ENCODE measurements around the gene FMNL3.

FMNL3 gene

GRCh38 chr12:49687941-49688340, 19.3 kb downstream of the FMNL3 start:
- DNase-seq = no peak
- intact Hi-C loops (cut with DNase I) = no loop called here

DNA sequence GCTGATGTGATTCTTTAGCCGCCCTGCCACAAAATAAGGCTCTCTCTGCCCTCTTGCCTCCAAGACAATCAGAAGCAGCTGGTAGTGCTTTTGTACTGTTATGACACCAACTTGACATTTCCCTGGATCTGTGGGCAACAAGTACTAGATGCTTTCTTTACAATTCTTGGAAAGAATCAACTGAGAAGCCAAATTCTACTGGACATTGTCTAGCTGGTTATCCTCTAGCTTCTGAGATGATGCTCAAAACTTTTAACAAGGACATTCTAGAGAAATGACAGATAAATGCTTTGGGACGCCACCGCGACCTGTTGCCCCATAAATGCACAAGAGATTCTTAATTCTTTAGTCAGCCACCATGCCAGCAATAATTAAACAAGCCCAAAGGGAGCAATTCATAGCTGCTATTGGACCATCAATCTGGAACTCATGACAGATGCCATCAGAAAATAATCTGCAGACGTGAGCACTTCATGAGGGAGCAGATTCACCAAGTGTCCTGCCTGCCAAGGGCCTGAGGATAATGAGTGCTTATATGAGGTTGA, 22.8 kb downstream of the FMNL3 start:
- DNase-seq = no peak
- intact Hi-C loops (cut with DNase I) = no loop called here

DNA sequence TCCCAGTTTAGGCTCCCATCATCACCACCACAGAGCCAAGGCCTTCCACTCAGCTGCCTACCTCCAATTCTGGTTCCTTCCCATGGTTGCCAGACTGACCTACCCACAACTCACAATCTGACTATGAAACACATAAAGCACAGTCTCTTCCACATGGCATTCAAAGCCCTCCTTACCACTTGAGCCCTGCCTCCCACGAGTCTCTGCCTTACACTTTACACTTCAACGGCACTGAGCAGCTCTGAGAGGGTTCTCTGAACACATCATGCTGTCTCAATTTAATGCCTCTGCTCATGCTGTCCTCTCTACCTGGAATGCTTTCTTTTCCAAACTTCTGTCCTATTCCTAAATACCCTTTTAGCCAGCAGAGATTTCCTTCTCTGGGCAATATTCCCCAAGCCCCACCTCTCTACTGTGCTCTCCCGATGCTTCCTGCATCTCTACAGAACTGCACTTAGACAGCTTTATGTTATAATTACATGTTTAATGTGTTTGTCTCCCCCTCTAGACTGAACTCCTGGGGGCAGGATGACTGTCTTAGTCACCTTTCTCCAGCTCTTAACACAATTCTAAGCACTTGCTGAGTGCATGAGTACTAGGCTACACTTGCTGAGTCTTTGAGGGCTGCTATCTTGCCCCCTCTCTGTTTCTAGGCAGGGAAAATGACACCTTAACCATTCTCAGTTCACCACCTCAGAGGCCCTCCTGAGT, 23.5 kb downstream of the FMNL3 start:
- DNase-seq = no peak

DNA sequence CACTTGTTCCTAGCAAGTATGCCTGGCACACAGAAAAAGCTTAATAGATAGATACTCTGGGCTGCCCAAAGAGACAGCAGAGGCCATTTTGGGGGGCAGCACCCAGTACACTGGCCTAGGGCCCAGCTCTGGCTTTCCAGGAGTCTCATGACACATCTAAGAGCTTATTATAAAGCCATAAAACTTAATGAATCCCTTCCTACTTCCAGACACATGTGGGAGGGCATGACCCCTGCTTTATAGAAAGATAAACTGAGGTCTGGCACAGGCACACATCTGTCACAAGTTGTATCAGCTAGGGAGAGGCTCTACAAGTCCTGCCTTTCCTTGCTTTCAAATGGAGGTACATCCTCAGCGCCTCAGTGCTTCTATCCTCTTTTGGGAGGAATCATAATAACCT, 27.1 kb downstream of the FMNL3 start:
- intact Hi-C loops (cut with DNase I) = no loop called here
- no peak for DNase-seq

More for the DNA sequence above, 23.5 kb downstream of the FMNL3 start:
- intact Hi-C loops (cut with DNase I) = no loop called here

GRCh38 chr12:49678711-49679110, 28.5 kb downstream of the FMNL3 start:
- no peak for DNase-seq
- intact Hi-C loops (cut with DNase I) = no loop called here

DNA sequence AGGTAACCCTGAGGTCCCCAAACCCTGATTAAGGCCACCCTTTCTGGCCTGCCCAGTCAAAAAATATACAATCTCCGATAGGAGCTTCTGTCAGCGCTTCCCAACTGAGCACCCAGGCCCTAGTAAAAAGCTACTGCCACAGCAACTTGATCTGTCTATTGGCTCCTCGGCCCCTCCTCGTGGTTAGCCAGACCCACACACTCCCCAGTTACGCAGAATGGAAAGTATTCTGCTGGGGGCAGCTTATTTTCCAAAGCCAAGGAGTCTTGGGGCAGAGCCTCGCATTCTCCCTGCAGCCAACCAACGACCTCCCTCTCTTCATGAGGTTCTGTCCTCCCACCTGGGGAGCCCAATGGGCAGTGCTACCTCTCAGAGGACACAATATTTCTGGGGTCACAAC, 32.1 kb downstream of the FMNL3 start:
- no peak for DNase-seq
- intact Hi-C loops (cut with DNase I) = loop anchor here (2.0 kb wide), 1 partner anchor 32 kb away; the partner anchor contains the start of gene FMNL3

- DNase-seq = peak in 2 of 42 donors; percentile 12 to 21
- intact Hi-C loops (cut with DNase I) = loop anchor here (2.0 kb wide), 1 partner anchor 32 kb away; the partner anchor contains the start of gene FMNL3
Measured at GRCh38 chr12:49674318-49674981, 32.8 kb downstream of the FMNL3 start.

DNA sequence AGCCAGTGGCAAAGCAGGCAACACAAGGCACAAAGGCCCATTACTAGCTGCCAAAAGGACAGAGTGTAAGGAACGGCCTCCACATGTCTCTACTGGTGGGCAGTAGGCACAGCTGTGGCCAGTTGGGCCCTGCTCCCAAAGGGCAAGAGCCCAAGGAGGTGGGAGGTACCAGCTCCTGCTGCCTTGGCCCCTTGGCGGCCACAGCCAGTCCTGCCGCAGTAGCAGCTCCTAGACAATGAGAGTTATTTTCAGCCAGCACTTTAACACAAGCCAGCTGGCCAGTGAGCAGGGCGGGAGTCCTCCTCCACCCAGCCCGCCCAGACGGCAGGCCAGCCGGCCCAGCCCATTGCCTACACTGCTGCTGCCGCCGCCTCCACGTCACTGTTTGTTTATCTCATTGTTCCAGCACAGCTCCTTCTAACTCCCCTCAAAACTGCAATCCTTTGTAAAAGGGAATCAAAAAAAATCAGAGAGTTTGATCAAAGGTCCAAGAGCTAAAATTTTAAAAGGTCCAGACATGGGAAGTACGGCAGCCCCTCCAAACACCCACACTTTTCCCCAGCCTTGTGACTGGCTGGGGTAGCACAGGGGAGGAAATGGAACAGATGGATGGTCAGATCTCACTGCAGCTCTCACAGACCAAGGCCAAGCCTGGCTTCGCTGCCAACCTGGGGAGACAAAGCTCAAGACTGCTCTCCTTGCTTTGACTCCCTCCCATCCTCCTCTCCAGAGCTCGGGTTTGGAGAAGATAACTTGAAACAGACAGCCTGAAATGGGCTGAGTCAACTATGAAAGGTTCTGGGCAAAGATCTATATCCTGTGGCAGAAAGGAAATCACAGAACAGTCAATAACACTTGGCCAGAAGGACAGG, 33.5 kb downstream of the FMNL3 start:
- DNase-seq = peak; percentile 83 to 98 (median 94)
- intact Hi-C loops (cut with DNase I) = loop anchor here (2.0 kb wide), 1 partner anchor 33 kb away; the partner anchor contains the start of gene FMNL3

- intact Hi-C loops (cut with DNase I) = no loop called here
- peak in 25 of 42 donors; percentile 15 to 59 (median 29) for DNase-seq
Measured at GRCh38 chr12:49672301-49673217, 34.6 kb downstream of the FMNL3 start.

DNA sequence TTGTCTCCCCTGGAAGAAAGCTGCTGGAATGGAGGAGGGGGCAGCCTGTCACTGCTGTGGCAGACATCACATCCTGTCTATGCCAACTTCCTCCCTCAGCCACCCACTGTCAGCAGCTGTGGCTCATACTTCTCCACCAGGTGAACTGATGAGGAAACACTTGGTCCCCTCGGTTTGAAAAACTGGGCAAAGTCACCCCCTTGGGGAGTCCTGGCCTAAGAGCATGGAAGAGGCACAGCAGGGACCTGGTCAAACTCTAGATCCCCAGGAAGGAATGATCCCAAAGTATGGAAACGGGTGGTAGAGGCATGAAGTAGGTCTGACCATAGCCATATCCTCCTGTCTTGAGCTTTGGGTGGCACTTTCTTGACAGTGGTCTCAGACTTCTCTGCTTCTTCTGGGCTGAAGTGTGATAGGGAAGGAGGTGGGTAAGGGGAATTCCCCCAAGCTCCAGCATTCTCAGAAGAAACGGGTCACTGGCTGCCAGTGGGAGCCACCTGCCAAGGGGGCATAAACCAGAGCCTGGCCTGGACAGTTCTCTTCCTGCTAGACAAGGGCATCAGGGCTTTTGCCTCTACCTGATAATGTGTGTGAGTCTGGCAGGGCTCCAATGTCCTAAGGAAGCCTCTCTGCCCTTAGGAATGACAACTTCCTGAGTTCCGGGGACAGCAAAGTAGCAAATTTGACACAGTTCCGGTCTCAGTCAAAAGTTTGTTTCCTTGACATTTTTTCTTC, 36.0 kb downstream of the FMNL3 start:
- intact Hi-C loops (cut with DNase I) = no loop called here
- peak in 1 of 42 donors; percentile 35 for DNase-seq

- no peak for DNase-seq
- intact Hi-C loops (cut with DNase I) = no loop called here
Measured at GRCh38 chr12:49669796-49670195, 37.4 kb downstream of the FMNL3 start.

DNA sequence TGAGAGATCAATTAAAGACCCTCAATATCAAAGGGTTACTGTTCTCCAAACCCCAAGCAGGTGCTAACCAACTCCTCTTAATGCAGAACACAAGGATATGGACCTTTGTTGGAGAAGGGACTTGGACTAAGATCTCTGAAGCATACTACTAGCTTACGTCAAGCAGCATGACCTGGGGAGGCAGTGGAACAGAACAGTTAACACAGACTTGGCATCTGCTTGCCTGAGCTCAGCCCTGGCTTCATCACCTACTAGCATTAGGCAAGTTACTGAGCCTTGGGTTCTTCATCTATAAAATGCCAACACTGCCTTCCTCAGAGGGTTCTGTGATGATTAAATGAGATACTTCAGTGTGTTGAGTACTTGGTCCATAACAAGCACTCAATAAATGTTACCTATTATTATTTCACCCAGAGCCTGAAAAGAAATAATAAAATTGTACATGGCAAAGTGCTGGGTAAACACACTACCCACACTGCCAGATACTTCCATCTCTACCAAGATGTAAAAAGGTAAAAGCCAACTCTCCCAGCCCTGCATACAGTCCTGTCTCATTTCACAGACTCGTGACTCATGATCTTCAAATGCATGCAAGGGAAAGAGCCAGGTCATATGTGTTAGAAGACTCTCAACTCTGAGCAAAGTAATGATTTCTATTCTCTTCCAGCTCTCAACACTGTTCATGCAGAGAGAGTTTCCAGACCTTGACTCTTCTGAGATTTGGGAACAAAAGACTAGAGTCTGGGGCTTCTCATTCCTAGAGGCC, 39.7 kb downstream of the FMNL3 start:
- intact Hi-C loops (cut with DNase I) = no loop called here
- DNase-seq = no peak

DNA sequence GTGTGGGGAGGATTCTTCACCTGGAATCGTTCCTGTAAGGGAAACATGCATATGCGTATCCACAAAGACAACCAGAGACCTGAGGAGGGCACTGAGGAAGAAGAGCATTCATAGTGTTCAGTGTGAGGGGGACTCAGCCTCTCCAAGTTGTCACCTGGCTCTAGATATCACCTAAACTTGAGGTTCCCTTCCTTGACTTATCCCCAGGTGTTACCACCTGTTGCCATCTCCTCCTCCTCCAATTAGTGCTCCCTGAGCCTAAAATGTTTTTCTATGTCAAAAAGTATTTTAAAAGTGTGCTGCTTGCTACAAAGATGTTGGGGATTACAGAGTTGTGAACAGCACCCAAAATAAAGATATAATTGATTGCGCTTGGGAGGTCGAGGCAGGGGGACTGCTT, 41.0 kb downstream of the FMNL3 start:
- DNase-seq = no peak
- intact Hi-C loops (cut with DNase I) = no loop called here

DNA sequence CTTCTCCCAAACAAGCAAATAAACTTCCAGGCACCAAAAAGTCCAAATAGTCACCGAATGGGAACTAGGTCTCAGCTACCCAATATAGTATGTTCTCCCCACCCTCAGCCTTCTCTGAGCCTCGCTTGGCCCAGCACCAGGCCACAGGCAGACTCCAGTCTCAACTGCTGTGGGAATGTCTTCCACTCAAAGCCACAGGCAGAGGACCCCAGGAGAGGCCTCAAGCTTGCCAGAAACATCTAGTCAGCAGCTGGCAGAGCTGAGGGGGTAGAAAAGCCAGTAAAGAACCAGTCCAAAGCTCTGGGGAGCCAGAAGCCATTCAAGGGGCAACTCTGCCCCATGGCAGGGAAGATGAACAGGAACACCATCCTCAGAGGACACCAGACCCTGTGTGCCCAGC, 41.8 kb downstream of the FMNL3 start:
- DNase-seq = peak in 1 of 42 donors; percentile 14
- intact Hi-C loops (cut with DNase I) = no loop called here

DNA sequence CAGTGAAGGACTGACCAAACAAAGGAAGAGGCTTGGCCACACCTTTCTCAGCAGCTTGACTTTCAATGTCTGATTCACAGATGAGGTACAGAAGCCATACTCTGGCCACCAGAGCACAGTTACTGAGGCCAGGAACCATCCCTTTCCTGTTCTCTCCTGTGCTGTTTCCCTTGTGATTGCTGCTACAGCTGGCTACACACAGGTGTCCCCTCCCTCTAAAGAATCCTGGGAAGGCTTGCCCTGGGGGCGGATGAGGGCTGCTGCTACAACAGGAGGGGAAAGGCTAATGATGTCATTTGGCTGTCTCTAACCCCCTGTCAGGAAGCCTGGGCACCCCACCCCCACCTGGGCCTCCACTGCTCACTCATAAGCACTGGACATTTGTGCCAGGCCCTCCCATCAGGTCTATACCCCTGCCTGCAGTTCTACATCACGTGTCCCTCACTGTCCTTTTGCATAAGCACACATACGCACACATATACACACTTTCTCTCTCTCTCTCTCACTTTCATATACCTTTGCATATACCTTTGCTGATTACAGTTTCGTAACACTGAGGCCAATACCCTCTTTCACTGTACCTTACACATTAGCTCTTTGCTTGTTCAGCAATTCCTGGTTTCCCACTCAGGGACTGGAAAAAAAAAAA, 42.5 kb downstream of the FMNL3 start:
- DNase-seq = no peak
- intact Hi-C loops (cut with DNase I) = no loop called here

GRCh38 chr12:49664167-49664566, 43.0 kb downstream of the FMNL3 start:
- DNase-seq = no peak
- intact Hi-C loops (cut with DNase I) = no loop called here
